HAP-1 (cell line): ENCODE results near the gene KRT33B.

Experiments
- DNase-seq, 2 experiments: peaks; one replicate each; pipeline ENCODE4 v3.0.0-alpha.2; 2016 to 2020; ENCODE audit warnings: low spot score in 2 of 2
- H3K27me3 ChIP-seq: fragments of 250-450 bp; sonication (Bioruptor Pico); 2 replicates; pipeline ENCODE4 v1.5.1; 2020; ENCODE audit warnings: low read depth, mild to moderate bottlenecking, moderate library complexity
- H3K36me3 ChIP-seq: fragments of 250-450 bp; sonication (Bioruptor Pico); replicated peaks from 2 replicates; pipeline ENCODE4 v1.5.1; 2020; ENCODE audit warnings: mild to moderate bottlenecking
- H3K4me1 ChIP-seq: fragments of 250-450 bp; sonication (Bioruptor Pico); 2 replicates; pipeline ENCODE4 v1.5.1; 2020; ENCODE audit warnings: mild to moderate bottlenecking
- H3K4me3 ChIP-seq: fragments of 250-450 bp; sonication (Bioruptor Pico); 2 replicates; pipeline ENCODE4 v1.5.1; 2020; ENCODE audit warnings: mild to moderate bottlenecking, moderate library complexity
- H3K9me3 ChIP-seq: fragments of 250-450 bp; sonication (Bioruptor Pico); 2 replicates; pipeline ENCODE4 v1.5.1; 2020; ENCODE audit warnings: mild to moderate bottlenecking, moderate library complexity
- in situ Hi-C: fragments of 300-500 bp; cut with MboI; formaldehyde crosslinking; loops from 3 replicates; pipeline ENCODE4 v1.14.3; 2020; ENCODE audit warnings: low sequenced_read_pairs, inconsistent platforms, mixed read lengths

The KRT33B gene

DNA sequence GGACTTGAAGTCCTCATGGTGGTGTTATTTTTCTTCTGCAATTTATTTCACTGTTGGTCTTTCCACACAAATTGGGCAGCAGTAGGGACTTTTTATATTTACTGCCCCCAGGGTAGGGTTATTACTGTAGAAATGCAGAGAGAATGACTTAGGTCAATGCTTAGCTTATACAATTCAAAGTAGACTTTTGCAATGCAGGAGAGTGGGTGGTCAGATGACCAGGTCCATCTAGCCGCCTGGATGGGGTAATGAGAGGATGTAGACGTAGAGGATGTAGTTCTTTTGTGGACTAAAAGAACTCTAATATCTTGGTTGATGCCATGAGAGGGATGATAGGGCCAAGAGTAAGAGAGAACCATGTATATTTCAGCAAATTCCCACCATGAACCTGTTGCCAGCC, 51.4 kb downstream of the KRT33B start:
- Histone ChIP-seq H3K9me3 (no peaks in the 10 kb centered on the region), H3K36me3 (no peaks in the 10 kb centered on the region), H3K4me1 (no peaks in the 10 kb centered on the region), H3K4me3 (no peak overlapping the region), H3K27me3 (peaks cover 8% of the 10 kb centered on the region; the same call in 1 of the 2 replicates)
- DNase-seq = no peak
- in situ Hi-C loops = no loop called here

DNA sequence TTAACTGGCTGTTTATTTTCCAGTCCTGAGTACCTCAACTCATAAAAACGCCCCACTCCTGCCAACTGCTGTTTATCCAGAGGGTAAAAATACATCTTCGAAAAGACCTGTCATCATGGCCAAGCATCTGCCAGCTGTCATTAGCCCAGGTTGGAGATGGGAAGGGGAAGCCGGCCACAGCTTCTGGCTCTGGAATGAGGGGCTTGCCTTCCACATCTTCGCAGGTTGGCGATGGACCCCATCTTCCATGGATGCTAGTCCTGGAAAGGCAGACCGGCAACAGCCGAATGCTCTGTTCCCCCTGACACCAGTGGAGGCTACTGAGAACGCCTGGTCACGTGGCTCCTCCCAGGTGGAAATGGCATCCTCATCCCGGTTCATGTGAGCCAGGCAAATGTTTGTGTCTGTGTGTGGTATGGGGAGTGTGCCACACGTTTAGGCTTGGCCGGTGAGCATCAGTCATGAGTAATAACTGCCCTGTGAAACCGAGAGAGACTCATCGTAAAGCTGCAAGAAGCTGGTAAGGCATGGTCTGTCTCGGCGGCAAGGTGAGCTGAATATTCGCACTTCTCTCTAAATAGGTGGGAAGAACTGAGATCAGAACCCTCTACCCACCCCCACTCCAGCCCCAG, 53.7 kb downstream of the KRT33B start:
- no peak for DNase-seq
- Histone ChIP-seq H3K4me1 (no peaks in the 10 kb centered on the region), H3K36me3 (no peaks in the 10 kb centered on the region), H3K4me3 (no peak overlapping the region), H3K9me3 (no peaks in the 10 kb centered on the region), H3K27me3 (peaks cover 8% of the 10 kb centered on the region)
- in situ Hi-C loops = no loop called here

DNA sequence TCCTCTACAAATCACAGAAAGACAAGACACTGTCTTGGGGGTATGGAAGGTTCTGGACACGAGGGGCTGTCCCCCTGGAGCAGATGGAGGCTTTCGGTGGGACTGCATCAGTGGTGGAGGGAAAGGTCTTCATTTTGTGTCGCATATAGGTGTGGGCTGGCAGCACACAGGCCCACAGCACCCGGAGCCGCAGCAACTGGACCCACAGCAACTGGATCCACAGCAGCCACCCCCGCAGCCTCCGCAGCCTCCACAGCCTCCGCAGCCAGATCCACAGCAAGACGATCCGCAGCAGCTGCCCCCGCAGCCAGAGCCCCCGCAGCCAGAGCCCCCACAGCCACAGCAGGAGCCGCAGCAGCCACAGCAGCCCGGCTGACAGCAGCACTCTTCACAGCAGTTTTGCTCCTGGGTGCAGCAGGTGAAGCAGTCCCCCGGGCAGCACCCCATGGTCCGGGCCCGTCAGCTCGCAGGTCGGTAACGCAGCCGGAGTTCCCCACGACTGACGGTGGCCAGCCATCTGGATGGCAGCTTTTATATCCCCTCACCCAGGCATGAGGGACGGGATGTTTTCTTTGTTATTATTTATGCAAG, 54.3 kb downstream of the KRT33B start, which contains the start of gene KRTAP17-1:
TSS of gene KRTAP17-1 (minus strand) at position 507 of the 591 bp plus-strand sequence. CDS start at position 447, 60 bp downstream.
- Histone ChIP-seq H3K27me3 (peaks cover 8% of the 10 kb centered on the region), H3K4me1 (no peaks in the 10 kb centered on the region), H3K36me3 (no peaks in the 10 kb centered on the region), H3K4me3 (no peak within 1 kb of the TSS), H3K9me3 (no peaks in the 10 kb centered on the region)
- DNase-seq = no peak
- in situ Hi-C loops = no loop called here
